IMR-90 (cell line): ENCODE results near the gene RAB34. TPM values are rescaled to one million over a fixed set of nuclear protein-coding genes. Genes with fewer than 3 reads are reported as not detected.

Experiments used
- ATAC-seq: fragments of 200-7000 bp; cut with Tn5 transposase; 2 replicates; pipeline ENCODE4 v1.9.1; 2020; ENCODE audit warnings: low read depth, mild to moderate bottlenecking, moderate library complexity
- BruUV-seq: library from RNA; stranded (reverse); fragments of 400-500 nt; replicated peaks from 2 replicates; lab custom pipeline; 2021; lab: Mats Ljungman, UMichigan
- CTCF ChIA-PET: fragments of 300-600 bp; formaldehyde crosslinking; extraction: SDS; loops from one replicate; lab custom pipeline; 2021; ENCODE audit warnings: antibody characterized with exemption; lab: Yijun Ruan, JAX
- POLR2A ChIA-PET: fragments of 300-600 bp; sonication (Branson Sonifier 250); formaldehyde crosslinking; loops from one replicate; lab custom pipeline; 2022; ENCODE audit warnings: antibody characterized with exemption; ENCODE audit not compliant: unreplicated experiment; lab: Charles Lee
- DNase-seq: peaks from one replicate; pipeline ENCODE4 v3.0.0; 2013
- H2AFZ ChIP-seq: replicated peaks from 2 replicates; pipeline ENCODE3; 2013; ENCODE audit warnings: low read length, mild to moderate bottlenecking; ENCODE audit not compliant: poor library complexity
- H2AK5ac ChIP-seq: 2 replicates; pipeline ENCODE4 v1.6.1; 2013; ENCODE audit warnings: low read depth, low read length, inconsistent platforms
- H2AK9ac ChIP-seq: replicated peaks from 2 replicates; pipeline ENCODE3; 2013; ENCODE audit warnings: mild to moderate bottlenecking, low read depth, low read length, moderate library complexity; ENCODE audit not compliant: poor library complexity
- H2BK120ac ChIP-seq: 2 replicates; pipeline ENCODE4 v1.6.1; 2013; ENCODE audit warnings: low read depth, low read length, inconsistent platforms
- H2BK15ac ChIP-seq: 3 replicates; pipeline ENCODE4 v1.6.1; 2013; ENCODE audit warnings: low read depth, low read length, inconsistent platforms
- H2BK20ac ChIP-seq: 2 replicates; pipeline ENCODE4 v1.6.1; 2013; ENCODE audit warnings: low read depth, mild to moderate bottlenecking, inconsistent platforms, low read length, moderate library complexity
- H2BK5ac ChIP-seq: 2 replicates; pipeline ENCODE4 v1.6.1; 2013; ENCODE audit warnings: mild to moderate bottlenecking, low read depth, low read length, inconsistent platforms; ENCODE audit not compliant: poor library complexity, severe bottlenecking
- H3K14ac ChIP-seq: replicated peaks from 2 replicates; pipeline ENCODE4 v1.6.1; 2013; ENCODE audit warnings: low read depth, low read length, inconsistent platforms
- H3K18ac ChIP-seq: 2 replicates; pipeline ENCODE4 v1.6.1; 2013; ENCODE audit warnings: low read depth, low read length, control low read depth
- H3K23ac ChIP-seq: 2 replicates; pipeline ENCODE4 v1.6.1; 2013; ENCODE audit warnings: low read depth, low read length, inconsistent platforms
- H3K27ac ChIP-seq: 2 replicates; pipeline ENCODE4 v1.5.1; 2013; ENCODE audit warnings: mild to moderate bottlenecking, control low read depth, low read length; ENCODE audit not compliant: insufficient read depth
- H3K27me3 ChIP-seq: 2 replicates; pipeline ENCODE4 v1.6.1; 2013; ENCODE audit warnings: low read length; ENCODE audit not compliant: control insufficient read depth, insufficient read depth
- H3K36me3 ChIP-seq: 2 replicates; pipeline ENCODE4 v1.6.1; 2013; ENCODE audit warnings: low read length, mixed read lengths; ENCODE audit not compliant: control insufficient read depth, insufficient read depth
- H3K4ac ChIP-seq: 2 replicates; pipeline ENCODE4 v1.6.1; 2013; ENCODE audit warnings: low read depth, low read length, inconsistent platforms
- H3K4me1 ChIP-seq: 2 replicates; pipeline ENCODE4 v1.6.1; 2013; ENCODE audit warnings: low read length, mixed read lengths; ENCODE audit not compliant: control insufficient read depth, insufficient read depth
- H3K4me2 ChIP-seq: 2 replicates; pipeline ENCODE4 v1.6.1; 2013; ENCODE audit warnings: low read depth, mild to moderate bottlenecking, control low read depth, low read length, moderate library complexity
- H3K4me3 ChIP-seq: 2 replicates; pipeline ENCODE4 v1.5.1; 2013; ENCODE audit warnings: low read depth, mild to moderate bottlenecking, control low read depth, low read length, moderate library complexity; ENCODE audit not compliant: insufficient read depth
- H3K56ac ChIP-seq: 2 replicates; pipeline ENCODE4 v1.6.1; 2013; ENCODE audit warnings: low read length, inconsistent platforms; ENCODE audit not compliant: insufficient read depth; ENCODE audit errors: extremely low read depth
- H3K79me1 ChIP-seq, 2 experiments: 2 replicates each; pipeline ENCODE4 v1.6.1; 2013; ENCODE audit warnings: low read length in 2 of 2, inconsistent platforms in 1 of 2, low read depth in 1 of 2
- H3K9ac ChIP-seq: 2 replicates; pipeline ENCODE4 v1.6.1; 2013; ENCODE audit warnings: low read depth, low read length, control low read depth
- H3K9me1 ChIP-seq: 2 replicates; pipeline ENCODE4 v1.6.1; 2013; ENCODE audit warnings: low read length, inconsistent platforms; ENCODE audit not compliant: insufficient read depth
- H3K9me3 ChIP-seq: 2 replicates; pipeline ENCODE4 v1.6.1; 2013; ENCODE audit warnings: low read length; ENCODE audit not compliant: control insufficient read depth, insufficient read depth
- H4K20me1 ChIP-seq: 2 replicates; pipeline ENCODE4 v1.6.1; 2013; ENCODE audit warnings: low read length, inconsistent platforms; ENCODE audit not compliant: insufficient read depth
- H4K5ac ChIP-seq: 2 replicates; pipeline ENCODE4 v1.6.1; 2013; ENCODE audit warnings: mild to moderate bottlenecking, low read depth, low read length, control low read depth
- H4K8ac ChIP-seq, 2 experiments: 2 replicates each; pipeline ENCODE4 v1.6.1; 2013; ENCODE audit warnings: low read depth in 2 of 2, low read length in 2 of 2, control low read depth in 1 of 2, inconsistent platforms in 1 of 2
- H4K91ac ChIP-seq: 2 replicates; pipeline ENCODE4 v1.6.1; 2013; ENCODE audit warnings: low read depth, low read length, inconsistent platforms; ENCODE audit not compliant: insufficient read depth
- BHLHE40 ChIP-seq: fragments of 150-350 bp; IDR thresholded peaks from 2 replicates; pipeline ENCODE4 v1.6.1; 2016; ENCODE audit warnings: mild to moderate bottlenecking, low read depth, low read length
- FOS ChIP-seq: fragments of 150-350 bp; IDR thresholded peaks from 2 replicates; pipeline ENCODE4 v1.6.1; 2016; ENCODE audit warnings: low read depth, low read length
- MAFK ChIP-seq: IDR thresholded peaks from 2 replicates; pipeline ENCODE4 v1.6.1; 2012; ENCODE audit warnings: low read depth, low read length, improper control_type of control experiment
- MAZ ChIP-seq: IDR thresholded peaks from 2 replicates; pipeline ENCODE4 v1.6.1; 2012; ENCODE audit warnings: low read depth, mild to moderate bottlenecking, low read length, improper control_type of control experiment, moderate library complexity, borderline replicate concordance
- MXI1 ChIP-seq: IDR thresholded peaks from 2 replicates; pipeline ENCODE4 v1.6.1; 2012; ENCODE audit warnings: low read depth, mild to moderate bottlenecking, low read length, moderate library complexity, borderline replicate concordance
- RAD21 ChIP-seq: IDR thresholded peaks from 2 replicates; pipeline ENCODE4 v1.6.1; 2012; ENCODE audit warnings: low read length, improper control_type of control experiment
- SMC3 ChIP-seq: fragments of 150-350 bp; IDR thresholded peaks from 2 replicates; pipeline ENCODE4 v1.6.1; 2016; ENCODE audit warnings: low read depth, mild to moderate bottlenecking, antibody characterized with exemption, low read length, moderate library complexity
- WGBS, 2 experiments: methylation state at CpG; one replicate each; pipeline versions ENCODE4 v1.1.5 to v1.1.7; 2013; ENCODE audit warnings: missing lambda C conversion rate in 2 of 2; ENCODE audit not compliant: insufficient read length in 1 of 2; ENCODE audit errors: extremely low coverage in 2 of 2; 5-methylcytosine and 5-hydroxymethylcytosine counted together
- dilution Hi-C: fragments of 300-500 bp; cut with HindIII; formaldehyde crosslinking; loops from one replicate; pipeline ENCODE4 v1.14.3; 2018; ENCODE audit warnings: low sequenced_read_pairs; ENCODE audit not compliant: unreplicated experiment
- in situ Hi-C: fragments of 300-500 bp; cut with MboI; formaldehyde crosslinking; loops from 3 replicates; pipeline ENCODE4 v1.14.3; 2019; ENCODE audit warnings: low sequenced_read_pairs, inconsistent platforms, mixed read lengths
- intact Hi-C: fragments of 100-400 bp; cut with micrococcal nuclease; formaldehyde crosslinking; loops from 2 replicates; pipeline ENCODE4 v1.10.0; 2022
- polyA plus RNA-seq, 3 experiments: library from polyadenylated mRNA; depleted of rRNA; stranded (reverse); fragments of >200 nt; gene quantifications; 2 replicates each; pipeline ENCODE4 v1.2.3, GENCODE V29; 2012; ENCODE audit warnings: low replicate concordance in 1 of 3
- total RNA-seq: library from RNA; depleted of rRNA; stranded (reverse); fragments of >200 nt; gene quantifications from 2 replicates; pipeline ENCODE4 v1.2.3, GENCODE V29; 2012
- TF ChIP-seq, protein P1 (sequence below): fragments of 150-350 bp; IDR thresholded peaks from 2 replicates; pipeline ENCODE4 v1.6.1; 2016; ENCODE audit warnings: low read depth, mild to moderate bottlenecking, low read length, moderate library complexity, borderline replicate concordance
- TF ChIP-seq, protein P2 (sequence below): fragments of 150-350 bp; IDR thresholded peaks from 2 replicates; pipeline ENCODE4 v1.6.1; 2017; ENCODE audit warnings: mild to moderate bottlenecking, antibody characterized with exemption, low read length, low read depth
- TF ChIP-seq, protein P3 (sequence below): conservative IDR thresholded peaks from 2 replicates; pipeline ENCODE4 v1.5.1; 2012; ENCODE audit warnings: mild to moderate bottlenecking, low read depth, low read length, improper control_type of control experiment

RAB34 gene
- total and polyA plus RNA-seq, 2 of the 4 experiments (the other 2 are of a cell fraction) = 351 to 387 TPM

DNA sequence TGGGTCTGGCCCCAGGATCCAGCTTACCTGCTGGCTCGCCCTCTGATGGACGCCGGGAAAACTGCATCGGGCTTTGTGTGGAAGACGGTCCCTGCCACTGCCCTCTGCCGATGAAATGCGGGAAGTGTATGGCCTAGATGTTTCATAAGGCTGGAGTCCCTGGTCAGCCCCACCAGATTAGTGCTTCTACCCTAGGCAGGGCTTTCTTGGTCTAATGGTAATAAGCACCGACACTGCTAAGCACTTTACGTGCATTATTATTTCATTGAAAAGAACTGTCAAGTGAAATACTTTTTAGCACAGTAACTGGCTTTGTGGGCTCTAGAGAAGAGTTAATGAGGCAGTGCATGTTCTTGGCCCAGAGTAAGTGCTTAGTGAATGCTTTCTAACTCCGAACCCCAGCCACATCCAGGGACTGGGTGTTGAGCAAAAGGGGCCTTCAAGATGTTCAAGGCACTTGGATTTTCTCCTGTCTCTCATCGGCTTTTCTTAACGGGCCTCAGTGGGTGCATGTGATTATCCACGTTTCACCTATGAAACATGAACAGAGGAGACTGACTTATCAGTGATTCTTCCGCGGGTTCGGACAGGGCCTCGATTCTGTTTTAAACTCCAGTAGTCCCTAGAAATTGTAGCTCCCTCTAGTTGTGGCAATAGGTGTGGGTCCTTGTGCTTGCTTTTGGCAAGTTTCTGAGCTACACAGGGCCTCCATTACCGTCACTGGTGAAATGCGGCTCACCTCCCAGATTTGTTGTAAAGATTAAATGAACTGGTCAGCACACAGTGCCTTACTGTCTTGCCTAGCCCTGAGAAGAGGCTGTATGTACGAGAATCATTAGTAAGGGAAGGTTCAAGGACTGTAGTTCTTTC lies 32.7 kb upstream of the RAB34 start:
- peak; percentile 90 for DNase-seq
- H3K4me2 ChIP-seq = no peak overlapping the region
- no peak overlapping the region for H3K4ac ChIP-seq
- no peak overlapping the region for H2AK9ac ChIP-seq
- H4K5ac ChIP-seq = no peak overlapping the region; the same call in 1 of the 2 replicates
- H2BK20ac ChIP-seq = no peak overlapping the region
- no peak overlapping the region for H2AK5ac ChIP-seq
- no peak overlapping the region for H4K91ac ChIP-seq
- no peak overlapping the region for H2BK15ac ChIP-seq
- no peak overlapping the region for H2BK5ac ChIP-seq
- H3K23ac ChIP-seq = no peak overlapping the region
- H3K9ac ChIP-seq = no peak overlapping the region
- TF ChIP-seq, protein P1, sequence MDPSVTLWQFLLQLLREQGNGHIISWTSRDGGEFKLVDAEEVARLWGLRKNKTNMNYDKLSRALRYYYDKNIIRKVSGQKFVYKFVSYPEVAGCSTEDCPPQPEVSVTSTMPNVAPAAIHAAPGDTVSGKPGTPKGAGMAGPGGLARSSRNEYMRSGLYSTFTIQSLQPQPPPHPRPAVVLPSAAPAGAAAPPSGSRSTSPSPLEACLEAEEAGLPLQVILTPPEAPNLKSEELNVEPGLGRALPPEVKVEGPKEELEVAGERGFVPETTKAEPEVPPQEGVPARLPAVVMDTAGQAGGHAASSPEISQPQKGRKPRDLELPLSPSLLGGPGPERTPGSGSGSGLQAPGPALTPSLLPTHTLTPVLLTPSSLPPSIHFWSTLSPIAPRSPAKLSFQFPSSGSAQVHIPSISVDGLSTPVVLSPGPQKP = no peak
- TF ChIP-seq MAFK (no peak), MAZ (peak; percentile 48; the same call in 1 of the 2 replicates), FOS (no peak), BHLHE40 (no peak), RAD21 (peak; percentile 85), SMC3 (peak; percentile 95), MXI1 (no peak)
- TF ChIP-seq, protein P2, sequence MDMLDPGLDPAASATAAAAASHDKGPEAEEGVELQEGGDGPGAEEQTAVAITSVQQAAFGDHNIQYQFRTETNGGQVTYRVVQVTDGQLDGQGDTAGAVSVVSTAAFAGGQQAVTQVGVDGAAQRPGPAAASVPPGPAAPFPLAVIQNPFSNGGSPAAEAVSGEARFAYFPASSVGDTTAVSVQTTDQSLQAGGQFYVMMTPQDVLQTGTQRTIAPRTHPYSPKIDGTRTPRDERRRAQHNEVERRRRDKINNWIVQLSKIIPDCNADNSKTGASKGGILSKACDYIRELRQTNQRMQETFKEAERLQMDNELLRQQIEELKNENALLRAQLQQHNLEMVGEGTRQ = no peak
- TF ChIP-seq, protein P3, sequence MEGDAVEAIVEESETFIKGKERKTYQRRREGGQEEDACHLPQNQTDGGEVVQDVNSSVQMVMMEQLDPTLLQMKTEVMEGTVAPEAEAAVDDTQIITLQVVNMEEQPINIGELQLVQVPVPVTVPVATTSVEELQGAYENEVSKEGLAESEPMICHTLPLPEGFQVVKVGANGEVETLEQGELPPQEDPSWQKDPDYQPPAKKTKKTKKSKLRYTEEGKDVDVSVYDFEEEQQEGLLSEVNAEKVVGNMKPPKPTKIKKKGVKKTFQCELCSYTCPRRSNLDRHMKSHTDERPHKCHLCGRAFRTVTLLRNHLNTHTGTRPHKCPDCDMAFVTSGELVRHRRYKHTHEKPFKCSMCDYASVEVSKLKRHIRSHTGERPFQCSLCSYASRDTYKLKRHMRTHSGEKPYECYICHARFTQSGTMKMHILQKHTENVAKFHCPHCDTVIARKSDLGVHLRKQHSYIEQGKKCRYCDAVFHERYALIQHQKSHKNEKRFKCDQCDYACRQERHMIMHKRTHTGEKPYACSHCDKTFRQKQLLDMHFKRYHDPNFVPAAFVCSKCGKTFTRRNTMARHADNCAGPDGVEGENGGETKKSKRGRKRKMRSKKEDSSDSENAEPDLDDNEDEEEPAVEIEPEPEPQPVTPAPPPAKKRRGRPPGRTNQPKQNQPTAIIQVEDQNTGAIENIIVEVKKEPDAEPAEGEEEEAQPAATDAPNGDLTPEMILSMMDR = peak; percentile 100
- H2AFZ ChIP-seq = no peak overlapping the region
- intact Hi-C loops = loop anchor here (1.0 kb wide), 1 partner anchor 24 kb away; the partner anchor contains the start of gene TLCD1
- no peak overlapping the region for H3K4me3 ChIP-seq
- CTCF ChIA-PET = interaction anchor here (0.6 to 5.4 kb wide), 7 partner anchors 13 to 818 kb away, joined by 3 to 60 read pairs (median 3); partner anchors contain the start of genes NEK8 and TLCD1
- TSS peak; percentile 37 for BruUV-seq
- no peaks in the 10 kb centered on the region for H3K9me3 ChIP-seq
- POLR2A ChIA-PET = no interaction called here
- H3K36me3 ChIP-seq = peaks cover 55% of the 10 kb centered on the region
- H3K14ac ChIP-seq = no peak overlapping the region
- H3K18ac ChIP-seq = no peak overlapping the region
- 92% methylated on average over 2 of the region's 20 CpGs; no CpG with 5 or more reads in 1 of the 2 experiments for WGBS, 2 experiments
- no peak overlapping the region for H2BK120ac ChIP-seq
- in situ Hi-C loops = no loop called here
- peaks cover 13% of the 10 kb centered on the region for H3K4me1 ChIP-seq
- dilution Hi-C loops = no loop called here
- H4K20me1 ChIP-seq = peaks cover 77% of the 10 kb centered on the region
- H3K79me1 ChIP-seq = peaks cover 20 to 79% of the 10 kb centered on the region in 2 experiments
- 0 out of 4 replicates have a peak overlapping the region, but pooled peaks of 1 of the 2 experiments have one; percentile 2 for H4K8ac ChIP-seq
- no peaks in the 10 kb centered on the region for H3K27me3 ChIP-seq
- no peak overlapping the region for H3K56ac ChIP-seq
- H3K27ac ChIP-seq = no peak overlapping the region
- peaks cover 8% of the 10 kb centered on the region; the same call in 1 of the 2 replicates for H3K9me1 ChIP-seq
- peak; percentile 84 for ATAC-seq
